ENCODE data around the gene CCNF.

- no peak for TF ChIP-seq RAD21 (IDR thresholded peaks at IDR 0.05; ENCODE audit: low read depth)
- no peak for TF ChIP-seq EGR1 (IDR thresholded peaks at IDR 0.05)
- TF ChIP-seq CREB1 (IDR thresholded peaks at IDR 0.05; ENCODE audit: low read depth) = no peak
- no peak for TF ChIP-seq FOXM1 (IDR thresholded peaks at IDR 0.05; ENCODE audit: borderline replicate concordance, low read depth)
Observed at GRCh38 chr16:2468233-2468724, 39.0 kb downstream of the CCNF start.
